ENCODE measurements around the gene GATAD1.

Gene GATAD1

DNA sequence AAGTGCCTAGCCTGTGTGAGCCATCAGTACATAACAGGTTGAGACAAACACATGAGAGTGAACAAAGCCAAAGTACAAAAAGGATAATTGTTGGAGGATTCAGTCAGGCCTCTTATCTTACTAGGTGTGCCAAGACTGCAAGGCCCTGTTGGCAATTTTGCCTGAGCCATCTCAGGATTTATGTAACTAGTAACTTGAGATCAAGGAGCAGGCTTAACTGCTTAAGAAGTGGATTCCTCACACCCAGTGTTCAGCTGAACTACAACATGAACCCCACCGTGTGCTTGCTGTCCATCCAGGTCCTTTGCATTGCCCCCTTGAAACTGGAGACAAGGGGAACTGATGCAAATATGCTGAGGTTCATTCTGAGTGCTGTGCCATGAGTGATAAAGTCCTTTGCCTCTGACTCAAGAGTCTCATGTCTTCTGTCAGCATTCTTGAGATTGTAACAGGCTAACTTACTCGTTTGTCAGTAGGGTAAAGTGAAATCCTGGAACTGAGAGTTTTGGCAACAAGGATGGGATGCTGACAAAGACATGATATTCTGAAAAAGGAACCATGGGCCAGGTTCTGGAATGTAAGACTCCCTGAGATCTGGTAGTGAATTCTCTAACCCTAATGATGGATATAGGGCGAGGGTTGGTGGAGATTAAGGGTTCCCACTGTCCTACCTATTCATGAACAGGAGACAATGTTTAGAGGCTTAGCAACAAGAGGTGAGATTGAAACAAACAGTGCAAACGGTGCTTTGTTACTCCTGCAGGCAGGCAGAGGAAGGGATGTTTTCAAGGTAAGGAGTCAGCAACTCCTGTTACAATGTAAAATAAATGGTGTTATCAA, 44.1 kb upstream of the GATAD1 start:
- peaks cover 19% of the 10 kb centered on the region for H4K20me1 ChIP-seq (ENCODE audit: insufficient read depth, low read length, poor library complexity, severe bottlenecking)
- no peaks in the 10 kb centered on the region for H3K9me3 ChIP-seq (ENCODE audit: insufficient read depth, low read depth, low read length)
- no peak overlapping the region for H3K9ac ChIP-seq (ENCODE audit: low read depth, low read length, poor library complexity, severe bottlenecking)
- H3K36me3 ChIP-seq (ENCODE audit: insufficient read depth, low read length), result peaks cover 18% of the 10 kb centered on the region
- H3K9me2 ChIP-seq (replicated peaks; ENCODE audit: low read depth, low read length), result no peaks in the 10 kb centered on the region
- H3K4me1 ChIP-seq (ENCODE audit: insufficient read depth, low read length, poor library complexity, severe bottlenecking), result peaks cover 10% of the 10 kb centered on the region
- H3K79me2 ChIP-seq (ENCODE audit: insufficient read depth, low read length), result no peaks in the 10 kb centered on the region
- no peak overlapping the region for H3K4me3 ChIP-seq (ENCODE audit: low read length, poor library complexity, severe bottlenecking)
- peak overlapping the region; percentile 11 for H3K4me2 ChIP-seq (ENCODE audit: low read depth, low read length, poor library complexity, severe bottlenecking)
- no peak overlapping the region for H2AFZ ChIP-seq (ENCODE audit: low read length)
- TF ChIP-seq EZH2phosphoT487 (IDR thresholded peaks at IDR 0.05; ENCODE audit: borderline replicate concordance), result no peak
- TF ChIP-seq, protein P1, sequence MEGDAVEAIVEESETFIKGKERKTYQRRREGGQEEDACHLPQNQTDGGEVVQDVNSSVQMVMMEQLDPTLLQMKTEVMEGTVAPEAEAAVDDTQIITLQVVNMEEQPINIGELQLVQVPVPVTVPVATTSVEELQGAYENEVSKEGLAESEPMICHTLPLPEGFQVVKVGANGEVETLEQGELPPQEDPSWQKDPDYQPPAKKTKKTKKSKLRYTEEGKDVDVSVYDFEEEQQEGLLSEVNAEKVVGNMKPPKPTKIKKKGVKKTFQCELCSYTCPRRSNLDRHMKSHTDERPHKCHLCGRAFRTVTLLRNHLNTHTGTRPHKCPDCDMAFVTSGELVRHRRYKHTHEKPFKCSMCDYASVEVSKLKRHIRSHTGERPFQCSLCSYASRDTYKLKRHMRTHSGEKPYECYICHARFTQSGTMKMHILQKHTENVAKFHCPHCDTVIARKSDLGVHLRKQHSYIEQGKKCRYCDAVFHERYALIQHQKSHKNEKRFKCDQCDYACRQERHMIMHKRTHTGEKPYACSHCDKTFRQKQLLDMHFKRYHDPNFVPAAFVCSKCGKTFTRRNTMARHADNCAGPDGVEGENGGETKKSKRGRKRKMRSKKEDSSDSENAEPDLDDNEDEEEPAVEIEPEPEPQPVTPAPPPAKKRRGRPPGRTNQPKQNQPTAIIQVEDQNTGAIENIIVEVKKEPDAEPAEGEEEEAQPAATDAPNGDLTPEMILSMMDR (conservative IDR thresholded peaks at IDR 0.05; ENCODE audit: low read length), result no peak
- H3F3A ChIP-seq (ENCODE audit: low read depth), result no peaks in the 10 kb centered on the region
- peaks cover 67% of the 10 kb centered on the region for H3K27me3 ChIP-seq (ENCODE audit: insufficient read depth, low read length, poor library complexity, severe bottlenecking)

DNA sequence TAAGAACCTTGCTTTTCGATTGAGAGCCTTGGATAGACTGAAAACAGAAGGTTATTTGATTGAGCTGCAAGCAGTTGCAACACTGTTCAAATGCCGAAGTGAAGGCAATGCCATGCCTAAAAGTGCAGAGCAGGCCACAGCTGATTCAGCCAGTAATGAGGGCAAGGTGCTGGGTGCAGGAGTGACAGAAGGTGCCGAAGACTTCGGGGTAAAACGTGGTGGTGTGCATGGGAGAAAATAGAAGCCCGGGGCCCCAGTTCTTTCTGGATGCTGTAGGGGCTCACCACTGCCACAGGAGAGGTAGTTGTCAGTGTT, 43.6 kb upstream of the GATAD1 start:
- Histone ChIP-seq H3K9ac (ENCODE audit: low read depth, low read length, poor library complexity, severe bottlenecking) (no peak overlapping the region), H2AFZ (ENCODE audit: low read length) (no peak overlapping the region), H3K4me1 (ENCODE audit: insufficient read depth, low read length, poor library complexity, severe bottlenecking) (peaks cover 10% of the 10 kb centered on the region), H3F3A (ENCODE audit: low read depth) (no peaks in the 10 kb centered on the region), H3K36me3 (ENCODE audit: insufficient read depth, low read length) (peaks cover 12% of the 10 kb centered on the region), H3K79me2 (ENCODE audit: insufficient read depth, low read length) (no peaks in the 10 kb centered on the region), H4K20me1 (ENCODE audit: insufficient read depth, low read length, poor library complexity, severe bottlenecking) (peaks cover 19% of the 10 kb centered on the region), H3K4me3 (ENCODE audit: low read length, poor library complexity, severe bottlenecking) (no peak overlapping the region), H3K4me2 (ENCODE audit: low read depth, low read length, poor library complexity, severe bottlenecking) (peak overlapping the region; percentile 11), H3K9me2 (replicated peaks; ENCODE audit: low read depth, low read length) (no peaks in the 10 kb centered on the region), H3K27me3 (ENCODE audit: insufficient read depth, low read length, poor library complexity, severe bottlenecking) (peaks cover 73% of the 10 kb centered on the region), H3K9me3 (ENCODE audit: insufficient read depth, low read depth, low read length) (no peaks in the 10 kb centered on the region)
- TF ChIP-seq EZH2phosphoT487 (IDR thresholded peaks at IDR 0.05; ENCODE audit: borderline replicate concordance), result no peak
- TF ChIP-seq, protein P1 (conservative IDR thresholded peaks at IDR 0.05; ENCODE audit: low read length), result no peak

DNA sequence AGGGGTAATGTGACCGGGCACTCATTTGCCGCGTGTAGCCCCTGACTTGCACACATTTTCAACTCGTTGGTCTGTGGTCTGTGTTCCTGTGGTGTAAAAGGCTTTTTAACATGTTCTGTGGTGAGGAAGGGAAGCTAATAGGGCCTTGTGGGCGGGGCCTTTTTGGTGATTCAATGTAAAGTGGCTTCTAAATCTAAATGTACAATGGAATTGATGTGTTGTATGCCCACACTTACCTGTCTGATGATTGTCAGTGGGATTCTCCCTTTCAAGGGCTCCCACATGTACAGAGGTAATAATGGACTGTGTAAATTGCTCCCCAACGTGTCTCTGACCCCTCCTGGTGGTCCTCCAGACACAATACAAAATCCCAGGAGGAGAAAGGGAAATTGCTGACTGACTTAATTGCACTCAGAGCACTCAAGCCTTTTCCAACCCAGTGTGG, 43.1 kb upstream of the GATAD1 start:
- Histone ChIP-seq H3K9me2 (replicated peaks; ENCODE audit: low read depth, low read length) (no peaks in the 10 kb centered on the region), H3K9ac (ENCODE audit: low read depth, low read length, poor library complexity, severe bottlenecking) (no peak overlapping the region), H3F3A (ENCODE audit: low read depth) (no peaks in the 10 kb centered on the region), H3K27me3 (ENCODE audit: insufficient read depth, low read length, poor library complexity, severe bottlenecking) (peaks cover 77% of the 10 kb centered on the region), H2AFZ (ENCODE audit: low read length) (no peak overlapping the region), H3K79me2 (ENCODE audit: insufficient read depth, low read length) (no peaks in the 10 kb centered on the region), H3K9me3 (ENCODE audit: insufficient read depth, low read depth, low read length) (no peaks in the 10 kb centered on the region), H3K4me3 (ENCODE audit: low read length, poor library complexity, severe bottlenecking) (no peak overlapping the region), H3K4me1 (ENCODE audit: insufficient read depth, low read length, poor library complexity, severe bottlenecking) (peaks cover 10% of the 10 kb centered on the region), H3K36me3 (ENCODE audit: insufficient read depth, low read length) (peaks cover 8% of the 10 kb centered on the region), H4K20me1 (ENCODE audit: insufficient read depth, low read length, poor library complexity, severe bottlenecking) (peaks cover 19% of the 10 kb centered on the region), H3K4me2 (ENCODE audit: low read depth, low read length, poor library complexity, severe bottlenecking) (peak overlapping the region; percentile 11)
- TF ChIP-seq, protein P1 (conservative IDR thresholded peaks at IDR 0.05; ENCODE audit: low read length), result peak; percentile 35
- TF ChIP-seq EZH2phosphoT487 (IDR thresholded peaks at IDR 0.05; ENCODE audit: borderline replicate concordance), result peak; percentile 60; the same call in 1 of the 2 replicates

Data from Loucy (cell line).